GM21390 (cell line): ENCODE data around the gene SSTR4.
"Not testable (repeated sequence)": the region's sequence is repeated elsewhere in the genome, so short reads cannot be mapped to it uniquely, and the experiment has no call there.

Experiments
- ATAC-seq: cut with Tn5 transposase; IDR thresholded peaks from one replicate; pipeline ENCODE4 v1.9.1; 2021; ENCODE audit not compliant: unreplicated experiment

Gene SSTR4

GRCh38 chr20:23018432-23018831, 16.7 kb upstream of the SSTR4 start:
- ATAC-seq = no peak

GRCh38 chr20:23018941-23019340, 16.2 kb upstream of the SSTR4 start:
- ATAC-seq = no peak

- ATAC-seq = no peak
Observed at GRCh38 chr20:23019403-23019802, 15.7 kb upstream of the SSTR4 start.

GRCh38 chr20:23020230-23021018, 14.7 kb upstream of the SSTR4 start:
- ATAC-seq = no peak

- ATAC-seq = no peak
Observed at GRCh38 chr20:23021541-23021940, 13.6 kb upstream of the SSTR4 start.

GRCh38 chr20:23021951-23022350, 13.2 kb upstream of the SSTR4 start:
- ATAC-seq = no peak

- ATAC-seq = no peak
Observed at GRCh38 chr20:23022849-23023248, 12.3 kb upstream of the SSTR4 start.

- no peak for ATAC-seq
Observed at GRCh38 chr20:23023621-23024177, 11.4 kb upstream of the SSTR4 start.

- ATAC-seq = no peak
Observed at GRCh38 chr20:23024701-23025100, 10.4 kb upstream of the SSTR4 start.

GRCh38 chr20:23025503-23025902, 9.6 kb upstream of the SSTR4 start:
- ATAC-seq = not testable (repeated sequence)

GRCh38 chr20:23027721-23028120, 7.4 kb upstream of the SSTR4 start:
- ATAC-seq = no peak

GRCh38 chr20:23028392-23028791, 6.7 kb upstream of the SSTR4 start:
- no peak for ATAC-seq

GRCh38 chr20:23029324-23029723, 5.8 kb upstream of the SSTR4 start:
- ATAC-seq = no peak

- ATAC-seq = no peak
Observed at GRCh38 chr20:23031346-23031745, 3.8 kb upstream of the SSTR4 start.

- no peak for ATAC-seq
Observed at GRCh38 chr20:23032056-23032749, 2.9 kb upstream of the SSTR4 start.

GRCh38 chr20:23032750-23033078, 2.4 kb upstream of the SSTR4 start:
- ATAC-seq = no peak

- ATAC-seq = no peak
Observed at GRCh38 chr20:23033918-23034317, 1.2 kb upstream of the SSTR4 start.

GRCh38 chr20:23035731-23036130, 619 bp downstream of the SSTR4 start:
- no peak for ATAC-seq

GRCh38 chr20:23036371-23036770, 1.3 kb downstream of the SSTR4 start:
- ATAC-seq = no peak

- ATAC-seq = no peak
Observed at GRCh38 chr20:23037017-23037481, 1.9 kb downstream of the SSTR4 start.

- ATAC-seq = no peak
Observed at GRCh38 chr20:23039136-23039875, 4.2 kb downstream of the SSTR4 start.
